Adrenal gland (tissue), 5 donors: ENCODE results near the gene EIF4G3.

Source experiments
- POLR2A ChIP-seq, 2 donors: fragments of 450-650 bp; IDR thresholded peaks; one replicate each; pipeline ENCODE4 v1.6.1; 2017; ENCODE audit warnings: antibody characterized with exemption in 2 of 2, mild to moderate bottlenecking in 2 of 2, moderate library complexity in 1 of 2
- TF ChIP-seq, protein P1 (sequence below), 6 experiments: fragments of 450-650 bp in 4 of 6; fragments of 200-600 bp in 2 of 6; sonication (generic) in 1 of 6; IDR thresholded peaks; 1 replicate in 5 of 6; 2 replicates in 1 of 6; pipeline versions ENCODE4 v1.5.1 to v1.8.0; 2016 to 2021; ENCODE audit warnings: antibody characterized with exemption in 6 of 6, mild to moderate bottlenecking in 2 of 6, moderate library complexity in 1 of 6
- donor health status: DM: no; HTN: no; CAD: no.

DNA sequence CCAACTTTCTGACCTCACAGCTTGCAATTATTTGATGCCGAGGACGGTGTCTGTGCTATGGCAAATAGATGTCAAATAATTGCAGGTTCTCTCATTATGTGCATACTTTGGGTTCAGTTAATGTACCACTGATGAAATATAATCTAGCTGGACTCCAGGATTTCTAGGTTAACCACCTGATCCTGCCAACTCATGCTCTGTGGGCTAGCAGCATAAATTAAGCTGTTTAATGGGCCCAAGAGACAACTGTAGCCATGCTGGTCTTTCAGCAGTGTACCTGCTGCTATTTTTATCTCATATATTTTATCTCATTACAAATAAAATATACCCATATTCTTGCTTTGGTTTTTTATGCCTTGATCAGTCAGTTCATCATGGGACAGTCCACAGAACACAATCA lies 346.3 kb downstream of the EIF4G3 start:
- TF ChIP-seq, protein P1, sequence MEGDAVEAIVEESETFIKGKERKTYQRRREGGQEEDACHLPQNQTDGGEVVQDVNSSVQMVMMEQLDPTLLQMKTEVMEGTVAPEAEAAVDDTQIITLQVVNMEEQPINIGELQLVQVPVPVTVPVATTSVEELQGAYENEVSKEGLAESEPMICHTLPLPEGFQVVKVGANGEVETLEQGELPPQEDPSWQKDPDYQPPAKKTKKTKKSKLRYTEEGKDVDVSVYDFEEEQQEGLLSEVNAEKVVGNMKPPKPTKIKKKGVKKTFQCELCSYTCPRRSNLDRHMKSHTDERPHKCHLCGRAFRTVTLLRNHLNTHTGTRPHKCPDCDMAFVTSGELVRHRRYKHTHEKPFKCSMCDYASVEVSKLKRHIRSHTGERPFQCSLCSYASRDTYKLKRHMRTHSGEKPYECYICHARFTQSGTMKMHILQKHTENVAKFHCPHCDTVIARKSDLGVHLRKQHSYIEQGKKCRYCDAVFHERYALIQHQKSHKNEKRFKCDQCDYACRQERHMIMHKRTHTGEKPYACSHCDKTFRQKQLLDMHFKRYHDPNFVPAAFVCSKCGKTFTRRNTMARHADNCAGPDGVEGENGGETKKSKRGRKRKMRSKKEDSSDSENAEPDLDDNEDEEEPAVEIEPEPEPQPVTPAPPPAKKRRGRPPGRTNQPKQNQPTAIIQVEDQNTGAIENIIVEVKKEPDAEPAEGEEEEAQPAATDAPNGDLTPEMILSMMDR (IDR thresholded peaks at IDR 0.05): no peak
- no peak for TF ChIP-seq POLR2A (IDR thresholded peaks at IDR 0.05)
